ENCODE data around the gene MZT2A.
"Not testable (repeated sequence)": the region's sequence is repeated elsewhere in the genome, so short reads cannot be mapped to it uniquely, and the experiment has no call there.

The MZT2A gene

DNA sequence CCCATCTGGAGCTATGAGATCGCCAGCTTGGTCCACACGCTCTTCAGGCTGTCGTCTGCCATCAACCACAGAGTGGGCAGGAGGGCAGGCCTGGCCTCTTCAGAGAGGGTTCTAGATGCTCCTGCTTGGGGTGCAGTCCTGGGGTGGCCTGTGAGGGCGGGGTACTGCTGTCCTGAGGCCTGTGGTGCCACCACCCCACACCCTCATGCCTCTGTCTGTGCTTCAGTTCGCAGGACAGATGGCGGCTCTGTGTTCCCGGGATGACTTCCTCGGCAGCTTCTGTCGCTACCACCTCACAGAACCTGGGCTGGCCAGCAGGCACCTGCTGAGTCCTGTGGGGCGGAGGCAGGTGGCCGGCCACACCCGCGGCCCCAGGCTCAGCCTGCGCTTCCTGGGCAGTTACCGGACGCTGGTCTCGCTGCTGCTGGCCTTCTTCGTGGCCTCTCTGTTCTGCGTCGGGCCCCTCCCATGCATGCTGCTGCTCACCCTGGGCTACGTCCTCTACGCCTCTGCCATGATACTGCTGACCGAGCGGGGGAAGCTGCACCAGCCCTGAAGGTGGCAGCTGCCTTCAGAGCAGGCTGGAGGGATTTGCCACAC lies 27.8 kb upstream of the MZT2A start:
- not testable (repeated sequence) for DNase-seq

DNA sequence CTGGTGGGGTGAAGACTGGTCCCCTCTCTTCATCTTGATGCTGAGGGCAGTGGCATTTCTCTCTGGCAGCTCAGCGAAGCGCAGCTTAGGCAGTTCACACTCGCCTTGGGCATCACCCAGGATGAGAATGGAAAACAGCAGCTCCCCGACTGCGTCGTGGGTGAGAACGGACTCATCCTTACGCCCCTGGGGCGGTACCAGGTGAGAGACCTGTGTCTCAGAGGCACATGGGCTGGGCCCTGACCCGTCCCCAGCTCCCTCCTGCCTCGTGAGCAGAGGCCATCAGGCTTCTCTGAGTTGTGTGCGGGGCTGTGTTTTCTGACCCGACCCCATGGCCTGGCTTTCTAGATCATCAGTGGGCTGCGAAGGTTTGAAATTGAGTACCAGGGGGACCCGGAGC lies 27.3 kb upstream of the MZT2A start:
- no peak for DNase-seq

DNA sequence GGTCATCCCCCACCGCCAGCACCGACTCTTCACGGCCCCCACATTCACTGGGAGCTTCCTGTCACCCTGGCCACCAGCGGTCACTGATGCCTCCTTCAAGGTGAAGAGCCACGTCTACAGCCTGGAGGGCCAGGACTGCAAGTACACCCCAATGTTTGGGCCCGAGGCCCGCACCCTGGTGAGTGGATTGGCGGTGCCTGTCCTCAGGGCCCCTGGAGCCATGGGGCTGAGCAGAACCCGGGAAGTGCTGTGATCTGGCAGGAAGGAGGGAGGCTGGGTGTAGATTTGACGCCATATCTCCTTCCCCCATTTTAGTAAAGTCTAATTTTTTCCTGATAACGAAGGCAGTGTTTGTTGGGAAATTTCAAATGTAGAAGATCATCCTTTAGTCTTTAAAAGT lies 26.3 kb upstream of the MZT2A start:
- not testable (repeated sequence) for DNase-seq

DNA sequence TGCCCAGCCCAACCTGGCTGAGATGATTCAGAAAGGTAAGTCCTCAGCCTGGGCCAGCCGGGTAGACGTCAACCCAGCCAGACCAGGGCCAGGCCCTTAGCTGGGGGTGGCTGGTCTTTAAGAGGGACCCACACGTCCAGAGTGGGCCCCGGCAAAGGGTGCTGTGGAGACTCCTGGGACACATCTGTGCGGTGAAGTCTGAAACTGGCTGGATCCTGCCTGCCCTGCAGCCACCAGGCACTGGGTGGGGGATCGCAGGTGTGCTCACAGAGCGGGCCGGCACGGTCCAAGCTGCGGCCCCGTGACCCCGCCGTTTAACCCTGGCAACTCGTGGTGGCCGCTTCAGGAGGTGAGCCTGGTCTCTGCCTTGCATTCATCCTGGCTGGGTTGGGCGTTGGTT lies 25.7 kb upstream of the MZT2A start:
- DNase-seq = not testable (repeated sequence)

DNA sequence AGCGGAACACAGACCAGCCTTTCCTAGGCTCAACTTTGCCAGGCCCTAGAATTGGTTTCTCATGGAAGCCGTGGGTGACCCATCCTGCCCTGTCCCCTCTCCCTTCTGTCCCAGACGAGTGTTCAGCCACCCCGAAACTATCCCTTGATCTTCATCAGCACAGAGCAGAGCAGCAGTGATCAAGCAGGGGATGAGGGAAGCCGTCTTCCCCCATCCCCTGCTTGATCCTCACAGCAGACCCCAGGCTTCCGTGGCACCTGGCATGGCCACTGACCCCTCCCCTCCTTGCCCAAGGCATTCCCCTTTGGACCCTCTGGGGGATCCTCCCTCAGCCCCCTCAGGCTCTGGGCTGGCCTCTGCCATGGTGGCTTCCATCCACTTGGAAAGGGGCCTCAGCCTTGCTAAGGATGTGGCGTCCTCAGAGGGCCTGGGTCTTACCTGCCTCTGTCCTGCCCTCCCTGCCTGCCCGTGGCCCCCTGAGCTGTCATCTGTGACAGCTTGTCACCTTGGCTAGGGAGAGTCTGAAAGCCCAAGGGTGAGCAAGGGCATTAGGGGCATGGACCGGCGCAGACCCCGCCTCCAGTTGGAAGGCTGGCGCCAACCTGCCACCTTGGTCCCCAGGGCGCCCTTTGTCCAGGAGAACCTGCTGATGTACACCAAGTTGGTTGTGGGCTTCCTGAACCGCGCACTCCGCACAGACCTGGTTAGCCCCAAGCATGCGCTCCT lies 25.1 kb upstream of the MZT2A start:
- no peak for DNase-seq

DNA sequence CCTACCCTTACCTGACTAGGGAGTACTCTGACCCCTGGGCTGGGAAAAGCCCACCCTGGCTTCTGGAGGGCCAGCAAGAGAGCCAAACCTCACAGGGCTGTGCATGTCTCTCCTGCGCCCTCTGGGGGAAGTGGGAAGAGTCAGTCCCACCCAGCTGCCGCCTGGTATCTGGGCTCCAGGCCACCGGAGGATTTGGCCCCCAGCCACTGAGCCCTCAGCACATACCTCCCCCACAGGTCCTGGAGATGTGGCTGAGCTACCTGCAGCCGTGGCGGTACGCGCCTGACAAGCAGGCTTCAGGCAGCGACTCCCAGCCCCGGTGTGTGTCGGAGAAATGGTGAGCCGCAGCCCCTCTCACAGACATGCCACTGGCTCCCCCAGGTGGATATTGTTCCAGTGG lies 24.4 kb upstream of the MZT2A start:
- DNase-seq = not testable (repeated sequence)

DNA sequence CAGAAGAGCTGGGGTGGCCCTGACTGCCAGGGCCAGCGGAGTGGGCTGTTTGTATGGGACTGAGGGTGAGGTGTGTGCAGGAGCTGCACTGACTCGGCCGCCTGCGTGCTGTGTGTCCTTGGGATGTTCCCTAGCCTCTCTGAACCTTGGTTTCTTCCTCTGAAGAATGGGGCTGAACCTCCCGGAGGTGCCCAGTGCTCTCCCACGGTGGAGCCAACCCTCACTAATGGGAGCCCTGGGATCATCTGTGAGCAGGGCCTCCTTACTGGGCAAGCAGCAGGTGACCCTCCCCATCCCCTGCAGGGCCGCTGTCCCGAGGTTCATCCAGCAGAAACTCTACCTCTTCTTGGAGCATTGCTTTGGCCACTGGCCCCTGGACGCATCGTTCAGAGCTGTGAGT lies 23.8 kb upstream of the MZT2A start:
- no peak for DNase-seq

DNA sequence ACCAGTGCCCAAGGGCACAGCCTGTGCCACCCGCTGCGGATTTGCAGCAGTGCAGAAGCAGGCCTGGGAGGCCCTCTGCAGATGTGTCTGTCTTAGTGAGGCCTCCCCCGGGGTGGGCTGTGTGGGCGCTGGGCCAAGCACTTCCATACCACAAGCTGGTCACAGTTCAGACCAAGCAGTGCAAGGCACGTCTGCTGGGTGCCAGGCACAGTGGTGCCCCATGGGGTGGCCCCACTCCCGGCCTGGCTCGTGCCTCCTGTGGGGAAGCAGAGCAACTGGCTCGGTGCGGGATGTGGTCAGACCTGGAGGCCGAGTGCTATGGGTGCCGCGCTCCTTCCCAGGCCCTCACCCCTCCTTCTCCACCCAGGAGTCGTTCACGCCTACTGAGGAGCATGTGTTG lies 23.0 kb upstream of the MZT2A start:
- DNase-seq = not testable (repeated sequence)

DNA sequence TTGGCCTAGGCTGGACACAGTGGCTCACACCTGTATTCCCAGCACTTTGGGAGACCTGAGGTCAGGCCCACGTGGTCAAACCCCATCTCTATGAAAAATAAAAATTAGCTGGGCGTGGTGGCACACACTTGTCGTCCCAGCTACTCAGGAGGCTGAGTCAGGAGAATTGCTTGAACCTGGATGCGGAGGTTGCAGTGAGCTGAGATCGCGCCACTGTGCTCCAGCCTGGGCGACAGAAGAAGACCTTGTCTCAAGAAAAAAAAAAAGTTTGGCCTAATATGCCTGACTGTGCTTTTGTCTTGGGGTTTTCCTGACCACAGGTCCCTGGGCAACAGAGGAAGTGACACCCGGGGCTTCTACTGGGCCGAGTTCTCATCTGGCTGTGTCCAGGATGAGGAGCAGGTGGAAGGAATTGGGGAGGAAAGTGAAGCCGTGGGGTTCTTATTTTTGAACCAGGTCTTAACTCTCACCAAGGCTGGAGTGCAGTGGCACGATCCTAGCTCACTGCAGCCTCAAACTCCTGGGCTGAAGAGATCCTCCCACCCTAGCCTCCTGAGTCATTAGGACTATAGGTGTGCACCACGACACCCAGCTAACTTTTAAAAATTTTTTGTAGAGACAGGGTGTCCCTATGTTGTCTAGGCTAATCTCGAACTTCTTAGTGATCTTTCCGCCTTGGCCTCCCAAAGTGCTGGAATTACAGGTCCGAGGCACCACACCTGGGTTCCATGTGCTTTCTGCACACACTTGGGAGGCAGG lies 22.4 kb upstream of the MZT2A start:
- not testable (repeated sequence) for DNase-seq

DNA sequence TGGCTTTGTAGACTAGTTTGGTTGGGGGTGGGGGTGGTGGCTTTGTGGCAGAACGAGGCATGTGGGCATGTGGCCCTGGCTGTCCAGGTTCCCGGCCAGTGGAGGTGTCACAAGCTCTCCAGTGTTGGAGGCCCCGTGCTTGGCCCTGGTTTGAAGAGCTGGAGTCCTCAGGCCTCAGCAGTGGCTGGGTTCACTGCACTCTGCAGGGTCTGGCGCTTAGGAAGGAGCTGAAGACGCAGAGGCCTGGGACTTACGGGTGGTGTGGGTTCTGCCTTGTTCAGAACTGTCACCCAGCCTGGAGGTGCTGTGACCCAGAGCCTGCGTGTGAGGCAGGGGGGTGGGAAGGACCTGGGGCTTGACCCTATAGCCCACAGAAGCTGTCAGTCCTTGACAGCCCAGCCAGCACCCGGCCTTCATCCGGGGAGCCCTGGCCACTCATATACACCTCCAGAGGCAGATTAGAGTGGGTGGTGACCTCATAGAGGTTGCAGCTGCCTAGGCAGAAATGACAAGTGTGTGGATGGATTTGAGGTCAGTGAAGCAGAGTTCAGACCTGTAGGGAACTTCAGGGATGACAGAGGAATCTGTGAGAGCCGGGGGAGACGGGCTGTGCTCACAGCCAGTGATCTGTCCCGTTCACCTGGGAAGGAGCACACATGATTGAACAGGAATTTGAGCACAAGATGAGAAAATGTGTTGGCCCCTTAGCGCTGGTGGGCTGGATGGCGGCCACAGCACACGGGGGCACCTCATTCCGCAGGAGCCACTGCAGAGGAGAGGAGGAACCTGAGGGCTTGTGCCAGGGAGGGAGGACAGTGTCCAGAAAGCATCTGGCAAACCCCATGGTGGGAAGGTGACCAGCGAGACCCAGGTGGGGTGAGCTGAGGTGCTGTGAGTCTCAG lies 20.0 kb upstream of the MZT2A start:
- DNase-seq = not testable (repeated sequence)

DNA sequence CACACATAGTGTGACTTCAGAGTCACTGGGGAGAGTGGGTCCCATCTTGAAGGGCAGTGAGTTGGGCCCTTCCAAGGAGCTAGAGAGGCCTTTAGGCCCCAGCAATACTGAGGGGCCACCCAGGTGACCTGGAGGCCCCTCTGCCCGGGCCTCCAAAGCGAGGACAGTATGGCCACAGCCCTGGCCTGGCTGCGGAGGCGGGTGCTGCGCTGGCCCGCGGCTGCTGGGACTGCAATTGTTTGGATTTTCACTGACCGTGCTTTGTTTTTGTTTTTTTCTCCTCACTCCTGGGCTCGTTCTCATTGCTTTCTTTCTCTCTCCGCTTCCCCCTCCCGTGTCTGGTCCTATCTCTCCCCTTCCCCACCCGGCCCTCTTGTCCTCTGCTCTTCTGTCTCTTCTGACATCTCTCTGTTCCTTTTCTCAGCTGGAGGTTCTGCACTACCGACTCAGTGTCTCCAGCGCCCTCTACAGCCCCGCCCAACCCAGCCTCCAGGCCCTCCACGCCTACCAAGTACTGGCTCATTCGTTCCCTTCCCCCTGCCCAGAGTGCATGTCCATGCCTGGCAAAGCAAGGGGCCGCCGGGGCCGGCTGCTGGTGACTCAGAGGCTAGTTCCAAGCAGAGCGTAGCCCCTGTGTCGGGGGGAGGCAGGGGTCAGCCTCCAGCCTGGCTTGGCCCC lies 19.2 kb upstream of the MZT2A start:
- not testable (repeated sequence) for DNase-seq

DNA sequence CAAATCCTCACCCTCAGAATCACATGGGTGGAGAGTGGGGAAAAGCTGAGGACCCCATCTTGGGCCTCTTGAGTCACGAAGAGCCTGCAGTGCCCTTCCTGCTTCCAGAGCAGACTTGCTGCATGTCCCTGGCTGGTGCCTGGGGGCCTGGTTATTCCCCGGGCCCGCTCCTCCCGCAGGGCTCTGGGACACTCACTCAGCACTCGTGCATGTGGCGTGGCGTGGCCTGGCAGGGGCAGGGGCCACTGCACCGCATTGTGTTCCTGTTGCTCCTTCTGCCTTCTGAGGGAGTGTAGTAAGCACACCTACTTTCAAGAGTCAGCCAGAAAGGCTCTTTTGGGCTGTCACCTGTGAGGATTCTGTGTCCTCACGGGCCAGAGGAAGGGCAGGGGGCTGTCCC lies 17.4 kb upstream of the MZT2A start:
- no peak for DNase-seq

DNA sequence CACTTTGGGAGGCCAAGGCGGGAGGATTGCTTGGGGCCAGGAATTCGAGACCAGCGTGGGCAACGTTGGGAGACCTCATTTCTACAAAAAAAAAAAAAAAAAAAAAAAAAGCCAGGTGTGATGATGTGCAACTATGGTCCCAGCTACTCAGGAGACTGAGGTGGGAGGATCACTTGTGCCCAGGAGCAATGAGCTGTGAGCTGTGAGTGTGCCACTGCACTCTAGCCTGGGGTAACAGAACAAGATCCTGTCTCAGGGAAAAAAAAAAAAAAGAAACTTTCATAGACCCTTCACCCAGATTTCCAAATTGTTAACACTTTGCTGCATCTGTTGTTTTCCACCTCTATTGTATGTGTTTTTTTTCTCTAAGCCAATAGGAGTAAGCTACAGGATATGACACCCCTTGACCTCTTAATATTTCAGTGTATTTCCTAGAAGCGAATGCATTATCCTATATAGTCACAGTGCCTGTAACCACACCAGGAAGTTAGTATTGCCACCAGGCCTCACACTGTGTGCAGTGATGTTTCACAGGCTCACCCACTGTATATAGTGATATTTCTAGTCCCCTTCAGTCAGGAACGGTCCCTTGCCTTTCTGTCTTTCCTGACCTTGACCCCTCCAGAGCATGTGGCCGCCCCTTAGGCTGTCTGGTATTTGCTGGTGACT lies 12.0 kb upstream of the MZT2A start:
- DNase-seq = not testable (repeated sequence)

DNA sequence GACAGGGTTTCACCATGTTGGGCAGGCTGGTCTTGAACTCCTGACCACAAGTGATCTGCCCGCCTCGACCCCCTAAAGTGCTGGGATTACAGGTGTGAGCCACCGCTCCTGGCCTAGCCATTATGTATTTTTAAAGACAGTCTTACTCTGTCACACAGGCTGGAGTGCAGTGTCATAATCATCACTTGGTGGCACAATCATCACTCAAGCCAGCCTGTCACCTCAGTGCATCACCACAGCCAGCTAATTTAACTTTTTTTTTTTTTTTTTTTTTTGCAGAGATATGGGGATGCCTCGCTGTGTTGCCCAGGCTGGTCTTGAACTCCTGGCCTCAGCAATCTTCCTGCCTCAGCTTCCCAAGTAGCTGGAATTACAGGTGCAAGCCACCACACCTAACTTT lies 11.4 kb upstream of the MZT2A start:
- not testable (repeated sequence) for DNase-seq

DNA sequence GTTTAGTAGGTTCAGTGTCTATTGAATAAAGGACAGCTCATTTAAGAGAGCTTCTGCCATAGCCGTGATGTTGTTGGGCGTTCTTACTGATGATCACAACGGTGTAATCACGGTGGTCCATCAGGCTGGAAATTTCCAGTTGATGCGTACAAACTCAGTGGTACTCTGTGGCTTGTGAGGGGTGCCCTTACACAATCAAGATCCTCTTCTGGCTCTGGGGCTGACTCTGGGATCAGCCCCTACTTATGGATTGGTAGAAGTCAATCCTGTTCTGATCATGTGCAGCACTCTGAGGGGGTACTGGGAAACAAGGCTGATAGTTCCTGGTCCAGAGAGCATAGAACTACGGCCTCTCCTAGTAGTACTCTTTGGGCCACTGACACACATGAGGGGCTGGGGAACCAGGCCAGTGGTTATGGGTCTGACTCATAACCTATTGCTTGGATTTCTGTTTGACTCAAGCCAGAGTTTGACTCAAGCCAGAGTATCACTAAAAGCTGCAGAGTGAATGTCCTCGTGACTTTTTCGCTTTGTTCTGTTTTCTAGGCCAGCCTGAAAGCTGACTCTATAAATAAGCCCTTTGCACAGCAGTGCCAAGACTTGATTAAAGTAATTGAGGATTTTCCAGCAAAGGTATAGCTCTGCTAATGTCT lies 6.2 kb upstream of the MZT2A start:
- not testable (repeated sequence) for DNase-seq

DNA sequence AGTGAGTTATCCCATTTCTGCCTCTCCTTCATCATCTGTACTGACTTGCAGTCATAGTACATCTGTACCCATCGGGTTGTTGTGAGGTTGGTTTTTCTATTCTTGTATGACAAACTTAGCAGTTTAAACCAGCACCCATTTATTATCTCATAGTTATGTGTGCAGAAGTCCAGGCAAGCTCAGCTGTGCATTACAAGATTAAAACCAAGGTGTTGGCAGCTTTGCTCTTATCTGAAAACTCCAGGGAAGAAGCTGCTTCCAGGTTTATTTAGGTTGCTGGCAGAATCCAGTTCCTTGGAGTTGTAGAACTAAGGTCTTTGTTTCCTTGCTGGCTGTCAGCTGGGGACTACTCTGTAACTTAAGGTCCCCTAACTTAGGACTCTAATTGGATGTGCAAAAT lies 3.3 kb upstream of the MZT2A start:
- DNase-seq = not testable (repeated sequence)

DNA sequence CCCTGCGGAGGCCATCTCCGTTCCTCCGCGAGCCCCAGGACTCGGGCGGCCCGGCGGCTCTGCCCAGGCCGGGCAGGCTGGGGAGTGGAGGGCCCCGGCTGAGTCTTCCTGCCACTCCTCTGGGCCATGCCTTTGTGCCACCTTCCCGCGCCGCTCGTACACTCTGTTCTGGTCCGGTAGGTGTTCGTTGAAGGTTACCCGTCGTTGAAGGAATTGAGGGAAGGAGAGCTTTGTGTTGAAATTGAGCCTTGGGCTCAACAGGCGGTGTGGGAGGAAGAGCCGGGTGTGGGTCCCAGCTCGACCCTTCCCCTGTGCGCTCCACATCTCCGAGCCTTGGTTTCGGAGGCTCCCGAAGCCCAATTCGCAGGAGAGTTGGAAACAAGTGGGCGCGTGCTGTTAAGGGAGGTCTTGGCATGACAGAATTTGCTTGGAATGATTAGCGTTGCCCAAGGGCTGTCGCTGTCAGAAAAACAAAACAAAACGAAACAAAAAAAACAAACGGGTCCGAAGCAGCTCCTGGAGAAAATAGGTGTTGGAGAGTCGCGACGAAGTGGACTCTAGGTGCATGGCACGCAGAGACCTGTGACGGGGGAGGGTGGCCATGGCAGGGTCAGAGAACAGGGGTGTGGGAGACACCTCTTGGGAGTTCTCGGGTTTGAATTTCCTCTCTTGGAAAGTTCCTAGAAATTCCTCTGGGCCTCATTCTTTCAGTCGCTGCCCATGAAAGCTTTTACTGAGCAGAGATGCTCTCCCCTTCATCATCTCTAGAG lies 1.2 kb upstream of the MZT2A start:
- no peak for DNase-seq

DNA sequence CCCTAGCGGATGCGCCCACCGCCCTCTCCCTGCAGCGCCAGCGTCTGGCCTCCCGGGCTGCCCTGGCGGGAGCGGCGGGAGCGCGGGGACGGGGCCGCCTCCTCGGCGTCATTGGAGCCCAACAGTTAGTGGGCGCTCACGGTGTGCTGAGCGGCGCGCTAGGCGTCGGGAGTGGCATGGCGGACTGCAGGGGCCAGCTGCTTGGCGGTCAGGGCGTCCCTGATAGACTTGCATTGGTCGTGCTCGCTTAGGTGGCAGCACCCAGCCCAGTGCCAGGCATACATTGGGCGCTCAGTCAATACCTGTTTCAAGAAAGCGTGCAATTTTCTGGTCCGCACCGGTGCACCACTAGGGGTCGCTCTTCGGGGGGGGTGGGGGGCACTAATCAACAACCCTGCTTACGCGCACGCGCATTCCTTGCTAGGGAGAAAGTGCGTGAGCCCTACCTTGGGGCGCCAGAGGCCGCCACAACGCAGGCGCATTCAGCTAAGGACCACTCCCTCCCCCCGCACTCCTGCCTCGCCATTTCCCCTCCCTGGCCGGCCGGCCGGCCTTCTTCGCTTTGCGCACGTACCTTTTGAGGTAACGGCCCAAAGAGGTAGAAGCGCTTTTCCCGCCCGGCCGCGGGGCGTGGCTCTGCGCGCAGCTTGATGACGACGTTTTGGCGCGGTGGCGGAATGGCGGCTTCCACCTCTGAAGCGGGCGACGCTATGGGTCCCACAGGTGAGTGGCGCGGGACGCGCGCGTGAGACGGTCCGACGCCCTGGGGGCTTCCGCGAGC lies 411 bp upstream of the MZT2A start:
- peak; percentile 88 to 99 (median 94) for DNase-seq

DNA sequence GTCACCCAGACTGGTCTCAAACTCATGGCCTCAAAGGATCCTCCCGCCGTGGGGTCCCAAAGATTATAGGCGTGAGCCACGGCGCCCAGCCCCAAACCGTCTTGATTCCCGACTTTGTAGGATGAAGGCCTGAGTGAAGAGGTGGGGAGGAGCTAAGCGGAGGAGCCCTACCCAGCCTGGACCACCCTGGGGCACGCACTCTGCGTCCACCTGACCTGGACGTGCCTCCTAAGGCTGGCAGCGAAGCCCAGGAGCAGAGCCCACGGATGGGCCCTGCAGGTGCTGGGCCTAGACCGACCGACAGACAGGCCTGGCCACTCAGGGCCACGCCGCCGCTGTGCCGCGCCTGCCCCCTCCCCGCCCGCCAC lies 744 bp downstream of the MZT2A start:
- not testable (repeated sequence) for DNase-seq
